H9 (cell line): ENCODE results near the gene CDHR2. TPM values are rescaled to one million over a fixed set of nuclear protein-coding genes. Genes with fewer than 3 reads are reported as not detected.

Source experiments
- DNase-seq: peaks from one replicate; pipeline ENCODE4 v3.0.0-alpha.2; 2017
- H2AFZ ChIP-seq: one replicate; pipeline ENCODE4 v1.6.1; 2013; ENCODE audit warnings: mild to moderate bottlenecking, low read length, control low read depth, moderate library complexity
- H2AK5ac ChIP-seq: 2 replicates; pipeline ENCODE4 v1.6.1; 2013; ENCODE audit warnings: low read length, control low read depth, mixed read lengths; ENCODE audit not compliant: insufficient read length
- H2BK120ac ChIP-seq: one replicate; pipeline ENCODE4 v1.6.1; 2013; ENCODE audit warnings: low read depth, mild to moderate bottlenecking, low read length, control low read depth, inconsistent platforms; ENCODE audit not compliant: poor library complexity, severe bottlenecking
- H2BK12ac ChIP-seq: 2 replicates; pipeline ENCODE4 v1.6.1; 2013; ENCODE audit warnings: low read length, control low read depth, mixed read lengths, low read depth; ENCODE audit not compliant: insufficient read length
- H2BK15ac ChIP-seq: 2 replicates; pipeline ENCODE4 v1.6.1; 2013; ENCODE audit warnings: low read depth, low read length, control low read depth
- H2BK20ac ChIP-seq: one replicate; pipeline ENCODE4 v1.6.1; 2013; ENCODE audit warnings: low read depth, mild to moderate bottlenecking, low read length, control low read depth, inconsistent platforms; ENCODE audit not compliant: poor library complexity, severe bottlenecking
- H2BK5ac ChIP-seq: 2 replicates; pipeline ENCODE4 v1.6.1; 2013; ENCODE audit warnings: low read length, control low read depth, mixed read lengths; ENCODE audit not compliant: insufficient read length
- H3K14ac ChIP-seq: 2 replicates; pipeline ENCODE4 v1.6.1; 2013; ENCODE audit warnings: low read length, control low read depth; ENCODE audit not compliant: insufficient read depth
- H3K18ac ChIP-seq: 2 replicates; pipeline ENCODE4 v1.6.1; 2013; ENCODE audit warnings: low read depth, mild to moderate bottlenecking, mixed read lengths, low read length, control low read depth; ENCODE audit not compliant: insufficient read length
- H3K23ac ChIP-seq: 2 replicates; pipeline ENCODE4 v1.6.1; 2013; ENCODE audit warnings: low read length, control low read depth, mixed read lengths, low read depth; ENCODE audit not compliant: insufficient read length
- H3K23me2 ChIP-seq: 2 replicates; pipeline ENCODE4 v1.6.1; 2013; ENCODE audit warnings: low read depth, mild to moderate bottlenecking, mixed read lengths, low read length, control low read depth; ENCODE audit not compliant: insufficient read length, poor library complexity, severe bottlenecking
- H3K27ac ChIP-seq: 2 replicates; pipeline ENCODE4 v1.5.1; 2013; ENCODE audit warnings: low read length, control low read depth, mixed read lengths, low read depth; ENCODE audit not compliant: insufficient read length
- H3K27me3 ChIP-seq: 2 replicates; pipeline ENCODE4 v1.6.1; 2013; ENCODE audit warnings: low read length, control low read depth, inconsistent platforms; ENCODE audit not compliant: insufficient read depth
- H3K4ac ChIP-seq: 2 replicates; pipeline ENCODE4 v1.6.1; 2013; ENCODE audit warnings: low read depth, mild to moderate bottlenecking, control low read depth, inconsistent platforms, low read length, moderate library complexity
- H3K4me1 ChIP-seq: 2 replicates; pipeline ENCODE4 v1.6.1; 2013; ENCODE audit warnings: low read length, control low read depth, inconsistent platforms; ENCODE audit not compliant: insufficient read depth
- H3K4me2 ChIP-seq: 2 replicates; pipeline ENCODE4 v1.6.1; 2013; ENCODE audit warnings: low read length, control low read depth, mixed read lengths; ENCODE audit not compliant: insufficient read length, insufficient read depth
- H3K56ac ChIP-seq: 2 replicates; pipeline ENCODE4 v1.6.1; 2013; ENCODE audit warnings: low read depth, mild to moderate bottlenecking, mixed read lengths, low read length, control low read depth; ENCODE audit not compliant: insufficient read length
- H3K79me1 ChIP-seq: 2 replicates; pipeline ENCODE4 v1.6.1; 2013; ENCODE audit warnings: low read depth, mild to moderate bottlenecking, moderate library complexity, low read length, control low read depth, inconsistent platforms; ENCODE audit not compliant: insufficient read depth, poor library complexity, severe bottlenecking
- H3K79me2 ChIP-seq: 2 replicates; pipeline ENCODE4 v1.6.1; 2013; ENCODE audit warnings: low read length, control low read depth, inconsistent platforms; ENCODE audit not compliant: insufficient read depth
- H3K9ac ChIP-seq: 2 replicates; pipeline ENCODE4 v1.6.1; 2013; ENCODE audit warnings: low read length, control low read depth, mixed read lengths; ENCODE audit not compliant: insufficient read length; ENCODE audit errors: extremely low read depth
- H3K9me3 ChIP-seq: one replicate; pipeline ENCODE4 v1.6.1; 2013; ENCODE audit warnings: low read depth, low read length, inconsistent platforms; ENCODE audit not compliant: control insufficient read depth
- H3T11ph ChIP-seq: one replicate; pipeline ENCODE4 v1.6.1; 2013; ENCODE audit warnings: mild to moderate bottlenecking, low read length, control low read depth, inconsistent platforms
- H4K20me1 ChIP-seq: one replicate; pipeline ENCODE4 v1.6.1; 2013; ENCODE audit not compliant: control insufficient read depth, insufficient read length, insufficient read depth
- H4K5ac ChIP-seq: 2 replicates; pipeline ENCODE4 v1.6.1; 2013; ENCODE audit warnings: low read depth, mild to moderate bottlenecking, mixed read lengths, low read length, control low read depth; ENCODE audit not compliant: insufficient read length
- H4K8ac ChIP-seq: replicated peaks from 2 replicates; pipeline ENCODE4 v1.6.1; 2013; ENCODE audit warnings: low read length, control low read depth, mixed read lengths, low read depth; ENCODE audit not compliant: insufficient read length
- H4K91ac ChIP-seq: 2 replicates; pipeline ENCODE4 v1.6.1; 2013; ENCODE audit warnings: low read depth, mild to moderate bottlenecking, moderate library complexity, mixed read lengths, low read length, control low read depth; ENCODE audit not compliant: insufficient read length
- H3K27ac Mint-ChIP-seq, 3 experiments: 2 replicates in 2 of 3; 3 replicates in 1 of 3; pipeline ENCODE4 v1.8.0; 2020 to 2021; ENCODE audit warnings: mixed read lengths in 3 of 3, mild to moderate bottlenecking in 1 of 3, moderate library complexity in 1 of 3
- H3K27me3 Mint-ChIP-seq: 2 replicates; pipeline ENCODE4 v1.8.0; 2021; ENCODE audit warnings: low read depth, mild to moderate bottlenecking, moderate library complexity, mixed read lengths
- H3K36me3 Mint-ChIP-seq, 3 experiments: 2 replicates in 2 of 3; 3 replicates in 1 of 3; pipeline ENCODE4 v1.8.0; 2020 to 2021; ENCODE audit warnings: low read depth in 3 of 3, mixed read lengths in 3 of 3; ENCODE audit not compliant: insufficient read depth in 1 of 3
- H3K4me1 Mint-ChIP-seq, 2 experiments: 2 replicates each; pipeline ENCODE4 v1.8.0; 2020; ENCODE audit warnings: mixed read lengths in 2 of 2
- H3K4me3 Mint-ChIP-seq, 2 experiments: 2 replicates in 1 of 2; 3 replicates in 1 of 2; pipeline ENCODE4 v1.8.0; 2020 to 2021; ENCODE audit warnings: mild to moderate bottlenecking in 2 of 2, mixed read lengths in 2 of 2, moderate library complexity in 1 of 2
- H3K9me3 Mint-ChIP-seq, 2 experiments: 2 replicates in 1 of 2; 3 replicates in 1 of 2; pipeline ENCODE4 v1.8.0; 2020; ENCODE audit warnings: mild to moderate bottlenecking in 2 of 2, mixed read lengths in 2 of 2, moderate library complexity in 1 of 2
- CTCF ChIP-seq: fragments of 200-600 bp; sonication (generic); conservative IDR thresholded peaks from 3 replicates; pipeline ENCODE4 v1.8.0; 2021; ENCODE audit warnings: antibody characterized with exemption, mild to moderate bottlenecking
- WGBS: extraction: QIAGEN DNeasy Blood & Tissue Kit; methylation state at CpG from one replicate; pipeline ENCODE4 v1.1.7; 2013; ENCODE audit warnings: missing lambda C conversion rate, low lambda C conversion rate, mixed read lengths; ENCODE audit not compliant: insufficient read length; ENCODE audit errors: extremely low coverage; 5-methylcytosine and 5-hydroxymethylcytosine counted together
- total RNA-seq: library from RNA; stranded (reverse); gene quantifications from 2 replicates; pipeline ENCODE4 v1.2.1, GENCODE V29; 2021

The CDHR2 gene
- total RNA-seq, 1 experiment from 2014 or later, result 0.90 TPM

GRCh38 chr5:176564002-176564401, 14.9 kb downstream of the CDHR2 start:
- Histone ChIP-seq H3K23me2 (no peaks in the 10 kb centered on the region), H2BK12ac (no peak overlapping the region), H2AK5ac (no peak overlapping the region), H3K79me2 (no peaks in the 10 kb centered on the region), H3K23ac (no peak overlapping the region), H3K4ac (no peak overlapping the region), H4K5ac (no peak overlapping the region), H3T11ph (no peak overlapping the region), H4K91ac (no peak overlapping the region), H3K4me1 (no peaks in the 10 kb centered on the region), H2BK5ac (no peak overlapping the region), H3K27ac (no peak overlapping the region), H2AFZ (no peak overlapping the region), H3K9me3 (no peaks in the 10 kb centered on the region), H3K56ac (no peak overlapping the region), H3K27me3 (no peaks in the 10 kb centered on the region), H3K18ac (no peak overlapping the region), H4K8ac (no peak overlapping the region), H3K4me2 (no peak overlapping the region), H3K14ac (no peak overlapping the region), H2BK15ac (no peak overlapping the region), H3K9ac (no peak overlapping the region), H3K79me1 (no peaks in the 10 kb centered on the region), H2BK120ac (no peak overlapping the region), H4K20me1 (no peaks in the 10 kb centered on the region), H2BK20ac (no peak overlapping the region)
- Mint-ChIP-seq H3K27ac (no peak overlapping the region), H3K9me3 (peaks cover 2 to 3% of the 10 kb centered on the region in 2 experiments; a peak in 2 of 5 replicates), H3K4me3 (no peak overlapping the region), H3K4me1 (peaks cover 24 to 30% of the 10 kb centered on the region in 2 experiments), H3K27me3 (peaks cover 3% of the 10 kb centered on the region), H3K36me3 (peaks cover 0 to 3% (median 0%) of the 10 kb centered on the region in 3 experiments; a peak in 1 of 7 replicates)
- no peak for TF ChIP-seq CTCF
- no peak for DNase-seq
- no CpG with 5 or more reads among the region's 10 CpGs for WGBS
